Natural killer cell (primary cell): ENCODE results near the gene ZCRB1. TPM values are rescaled to one million over a fixed set of nuclear protein-coding genes. Genes with fewer than 3 reads are reported as not detected.

ENCODE experiments used
- ATAC-seq, 3 donors: fragments of 150-1000 bp in 2 of 3; fragments of 200-7000 bp in 1 of 3; cut with Tn5 transposase; 1 replicate in 1 of 3; 2 replicates in 2 of 3; pipeline ENCODE4 v1.10.0; 2021; ENCODE audit warnings: mild to moderate bottlenecking in 2 of 3, moderate library complexity in 2 of 3
- DNase-seq, 2 donors: peaks; one replicate each; pipeline versions ENCODE4 v3.0.0 to v3.0.0-alpha.2; 2013 to 2021; ENCODE audit warnings: mixed read lengths in 1 of 2
- H3K27ac ChIP-seq: one replicate; pipeline ENCODE4 v1.5.1; 2013; ENCODE audit warnings: mild to moderate bottlenecking, low read length
- H3K27me3 ChIP-seq: one replicate; pipeline ENCODE4 v1.6.1; 2013; ENCODE audit warnings: low read length; ENCODE audit not compliant: control insufficient read depth, insufficient read depth
- H3K36me3 ChIP-seq: one replicate; pipeline ENCODE4 v1.6.1; 2013; ENCODE audit warnings: low read length; ENCODE audit not compliant: control insufficient read depth, insufficient read depth
- H3K4me1 ChIP-seq: one replicate; pipeline ENCODE4 v1.6.1; 2013; ENCODE audit warnings: low read length; ENCODE audit not compliant: control insufficient read depth, insufficient read depth
- H3K4me3 ChIP-seq: one replicate; pipeline ENCODE4 v1.5.1; 2013; ENCODE audit warnings: low read length
- H3K9me3 ChIP-seq: one replicate; pipeline ENCODE4 v1.6.1; 2013; ENCODE audit warnings: low read length; ENCODE audit not compliant: control insufficient read depth, insufficient read depth
- H3K27ac Mint-ChIP-seq, 2 donors: one replicate each; pipeline ENCODE4 v1.8.0; 2022; ENCODE audit warnings: mild to moderate bottlenecking in 2 of 2, mixed read lengths in 2 of 2, moderate library complexity in 1 of 2
- H3K27me3 Mint-ChIP-seq, 2 donors: one replicate each; pipeline ENCODE4 v1.8.0; 2022; ENCODE audit warnings: low read depth in 2 of 2, mixed read lengths in 2 of 2
- H3K36me3 Mint-ChIP-seq: one replicate; pipeline ENCODE4 v1.8.0; 2022; ENCODE audit warnings: mixed read lengths
- H3K4me1 Mint-ChIP-seq, 2 donors: one replicate each; pipeline ENCODE4 v1.8.0; 2022; ENCODE audit warnings: mixed read lengths in 2 of 2
- H3K4me3 Mint-ChIP-seq: one replicate; pipeline ENCODE4 v1.8.0; 2022; ENCODE audit warnings: mild to moderate bottlenecking, moderate library complexity, mixed read lengths
- H3K9me3 Mint-ChIP-seq, 2 donors: one replicate each; pipeline ENCODE4 v1.8.0; 2022; ENCODE audit warnings: mixed read lengths in 2 of 2
- CTCF ChIP-seq: fragments of 200-600 bp; IDR thresholded peaks from one replicate; pipeline ENCODE4 v1.8.0; 2022; ENCODE audit warnings: antibody characterized with exemption
- WGBS: methylation state at CpG from one replicate; pipeline ENCODE4 v1.1.7; 2013; ENCODE audit warnings: missing lambda C conversion rate; ENCODE audit not compliant: insufficient coverage; 5-methylcytosine and 5-hydroxymethylcytosine counted together
- intact Hi-C: fragments of 100-400 bp; cut with micrococcal nuclease; formaldehyde crosslinking; loops from one replicate; pipeline ENCODE4 v1.14.2; 2022
- total RNA-seq, 4 donors: library from RNA; stranded (reverse); fragments of 120-200 nt in 1 of 4; gene quantifications; one replicate each; pipeline versions ENCODE4 v1.2.3 to v1.2.4, GENCODE V29; 2013 to 2022

ZCRB1 gene
- 10 to 100 TPM; 28.0 to 35.9 (median 33.8) TPM for total RNA-seq
- 48.5 TPM for total RNA-seq (2013)

GRCh38 chr12:42325653-42326474 lies at the start of gene ZCRB1, which contains the start of gene PPHLN1:
ZCRB1 (minus strand) TSS chr12:42326094; CDS start chr12:42324102, 1,992 bp downstream.
PPHLN1 (plus strand) TSS chr12:42326167; CDS start chr12:42335903, 9,736 bp downstream.
- intact Hi-C loops: loop anchor here (1.0 to 10.0 kb wide), 3 partner anchors 88 to 231 kb away; partner anchors contain the start of genes GXYLT1 and YAF2
- no peaks in the 10 kb centered on the region for H3K9me3 ChIP-seq
- H3K9me3 Mint-ChIP-seq: no peaks in the 10 kb centered on the region
- peak within 1 kb of the TSS; percentile 81 for H3K27ac ChIP-seq
- DNase-seq: peak; percentile 77 to 87
- ATAC-seq: peak; percentile 87 to 95 (median 92)
- peak within 1 kb of the TSS; percentile 96 to 99 for H3K27ac Mint-ChIP-seq
- H3K27me3 Mint-ChIP-seq: no peaks in the 10 kb centered on the region
- peaks cover 4% of the 10 kb centered on the region for H3K36me3 Mint-ChIP-seq
- TF ChIP-seq CTCF: no peak
- H3K4me3 ChIP-seq: peak within 1 kb of the TSS; percentile 82
- H3K36me3 ChIP-seq: peaks cover 12% of the 10 kb centered on the region
- H3K27me3 ChIP-seq: no peaks in the 10 kb centered on the region
- H3K4me1 Mint-ChIP-seq: peaks cover 49 to 54% of the 10 kb centered on the region in 2 donors
- peaks cover 20% of the 10 kb centered on the region for H3K4me1 ChIP-seq
- WGBS: under 1% methylated on average over 55 of the region's 55 CpGs
- peak within 1 kb of the TSS; percentile 99 for H3K4me3 Mint-ChIP-seq

- intact Hi-C loops: loop anchor here (5.0 kb wide), 1 partner anchor 1096 kb away; no protein-coding TSS in a partner anchor
- no peaks in the 10 kb centered on the region for H3K9me3 Mint-ChIP-seq
- DNase-seq: no peak
- H3K36me3 ChIP-seq: peaks cover 18% of the 10 kb centered on the region
- no peaks in the 10 kb centered on the region for H3K4me1 ChIP-seq
- H3K4me3 ChIP-seq: no peak overlapping the region
- no peaks in the 10 kb centered on the region for H3K9me3 ChIP-seq
- no peak for ATAC-seq
- peaks cover 7 to 14% of the 10 kb centered on the region in 2 donors for H3K4me1 Mint-ChIP-seq
- TF ChIP-seq CTCF: no peak
- H3K4me3 Mint-ChIP-seq: no peak overlapping the region
- no peaks in the 10 kb centered on the region for H3K27me3 ChIP-seq
- H3K27me3 Mint-ChIP-seq: no peaks in the 10 kb centered on the region
- no peak overlapping the region for H3K27ac Mint-ChIP-seq
- H3K27ac ChIP-seq: no peak overlapping the region
- H3K36me3 Mint-ChIP-seq: peaks cover 7% of the 10 kb centered on the region
Measured at GRCh38 chr12:42373669-42374068, 47.8 kb upstream of the ZCRB1 start.

GRCh38 chr12:42372154-42372791 lies 46.4 kb upstream of the ZCRB1 start:
- 88% methylated on average over 2 of the region's 2 CpGs for WGBS
- peak; percentile 83 to 97 (median 92) for ATAC-seq

More at GRCh38 chr12:42372154-42372791, 46.4 kb upstream of the ZCRB1 start:
- Mint-ChIP-seq H3K4me3 (no peak overlapping the region), H3K9me3 (no peaks in the 10 kb centered on the region), H3K36me3 (peaks cover 7% of the 10 kb centered on the region), H3K27ac (no peak overlapping the region), H3K27me3 (no peaks in the 10 kb centered on the region), H3K4me1 (peaks cover 7 to 14% of the 10 kb centered on the region in 2 donors)
- Histone ChIP-seq H3K4me1 (no peaks in the 10 kb centered on the region), H3K9me3 (no peaks in the 10 kb centered on the region), H3K36me3 (peaks cover 18% of the 10 kb centered on the region), H3K27ac (no peak overlapping the region), H3K4me3 (no peak overlapping the region), H3K27me3 (no peaks in the 10 kb centered on the region)
- TF ChIP-seq CTCF: peak; percentile 71
- DNase-seq: peak in 1 of 2 donors; percentile 75
- intact Hi-C loops: loop anchor here (1.0 to 5.0 kb wide), 2 partner anchors 243 to 1095 kb away; no protein-coding TSS in a partner anchor
